ENCODE measurements around the gene TSPEAR. TPM values are rescaled to one million over a fixed set of nuclear protein-coding genes. Genes with fewer than 3 reads are reported as not detected.

TSPEAR gene
- total and polyA plus RNA-seq, 5 experiments from 2014 or later = 0.07 TPM; not detected in 4

- Mint-ChIP-seq H3K4me1 (peaks cover 0 to 4% (median under 1%) of the 10 kb centered on the region in 4 donors), H3K36me3 (no peaks in the 10 kb centered on the region), H3K27me3 (peaks cover 4 to 27% (median 12%) of the 10 kb centered on the region in 5 donors), H3K9me3 (no peaks in the 10 kb centered on the region), H3K4me3 (no peak overlapping the region), H3K27ac (peak overlapping the region in 1 of 10 donors; percentile 91)
- ATAC-seq (no peak), DNase-seq (peak in 1 of 10 donors; percentile 53)
- POLR2A ChIA-PET = no interaction called here
Observed at GRCh38 chr21:44751799-44752636, 40.6 kb upstream of the TSPEAR start.

GRCh38 chr21:44751186-44751798 lies 39.9 kb upstream of the TSPEAR start:
- no peak overlapping the region for H3K27ac Mint-ChIP-seq
- no peaks in the 10 kb centered on the region for H3K36me3 Mint-ChIP-seq
- no peak overlapping the region for H3K4me3 Mint-ChIP-seq
- POLR2A ChIA-PET = no interaction called here
- H3K27me3 Mint-ChIP-seq = peaks cover 4 to 27% (median 12%) of the 10 kb centered on the region in 5 donors
- DNase-seq = peak in 1 of 10 donors; percentile 63
- no peaks in the 10 kb centered on the region for H3K9me3 Mint-ChIP-seq
- ATAC-seq = no peak
- peaks cover 0 to 4% (median under 1%) of the 10 kb centered on the region in 4 donors for H3K4me1 Mint-ChIP-seq

- no peak for ATAC-seq
- Mint-ChIP-seq H3K27ac (peak overlapping the region in 3 of 10 donors; percentile 20 to 72 (median 59)), H3K27me3 (peaks cover 4 to 27% (median 12%) of the 10 kb centered on the region in 5 donors), H3K4me3 (no peak overlapping the region), H3K36me3 (no peaks in the 10 kb centered on the region), H3K4me1 (peaks cover 0 to 4% (median under 1%) of the 10 kb centered on the region in 4 donors), H3K9me3 (no peaks in the 10 kb centered on the region)
- no peak for DNase-seq
- POLR2A ChIA-PET = no interaction called here
Observed at GRCh38 chr21:44750675-44751025, 39.3 kb upstream of the TSPEAR start.

- Mint-ChIP-seq H3K27me3 (peaks cover 4 to 27% (median 12%) of the 10 kb centered on the region in 5 donors), H3K9me3 (no peaks in the 10 kb centered on the region), H3K36me3 (no peaks in the 10 kb centered on the region), H3K27ac (peak overlapping the region in 2 of 10 donors; percentile 59 to 72), H3K4me1 (peaks cover 0 to 2% (median under 1%) of the 10 kb centered on the region in 4 donors), H3K4me3 (no peak overlapping the region)
- DNase-seq = no peak
- no peak for ATAC-seq
- POLR2A ChIA-PET = no interaction called here
Observed at GRCh38 chr21:44749759-44750674, 38.6 kb upstream of the TSPEAR start.

- no peak for ATAC-seq
- POLR2A ChIA-PET = no interaction called here
- Mint-ChIP-seq H3K4me3 (no peak overlapping the region), H3K27ac (no peak overlapping the region), H3K4me1 (peaks cover 0 to 2% (median under 1%) of the 10 kb centered on the region in 4 donors), H3K36me3 (no peaks in the 10 kb centered on the region), H3K27me3 (peaks cover 4 to 27% (median 12%) of the 10 kb centered on the region in 5 donors), H3K9me3 (no peaks in the 10 kb centered on the region)
- DNase-seq = no peak
Observed at GRCh38 chr21:44749116-44749758, 37.9 kb upstream of the TSPEAR start.

- Mint-ChIP-seq H3K27me3 (peaks cover 4 to 27% (median 12%) of the 10 kb centered on the region in 5 donors), H3K36me3 (no peaks in the 10 kb centered on the region), H3K4me1 (peaks cover 0 to 2% (median under 1%) of the 10 kb centered on the region in 4 donors), H3K9me3 (no peaks in the 10 kb centered on the region), H3K27ac (no peak overlapping the region), H3K4me3 (no peak overlapping the region)
- DNase-seq (no peak), ATAC-seq (no peak)
- POLR2A ChIA-PET = no interaction called here
Observed at GRCh38 chr21:44748621-44749020, 37.2 kb upstream of the TSPEAR start.

GRCh38 chr21:44742418-44743153 lies 31.2 kb upstream of the TSPEAR start:
- Mint-ChIP-seq H3K27ac (peak overlapping the region in 8 of 10 donors; percentile 40 to 93 (median 65)), H3K9me3 (peaks cover 0 to 26% (median 2%) of the 10 kb centered on the region in 9 donors), H3K36me3 (peaks cover 0 to 8% (median 3%) of the 10 kb centered on the region in 3 donors), H3K4me3 (no peak overlapping the region), H3K27me3 (peaks cover 0 to under 1% (median 0%) of the 10 kb centered on the region in 5 donors), H3K4me1 (peaks cover 4 to 11% (median 6%) of the 10 kb centered on the region in 4 donors)
- POLR2A ChIA-PET = interaction anchor here (1.7 kb wide), 1 partner anchor 232 kb away, joined by 12 read pairs; no protein-coding TSS in a partner anchor
- ATAC-seq (peak in 1 of 2 donors; percentile 53), DNase-seq (peak in 3 of 10 donors; percentile 43 to 54 (median 46))

GRCh38 chr21:44741921-44742320 lies 30.5 kb upstream of the TSPEAR start:
- H3K4me3 Mint-ChIP-seq = no peak overlapping the region
- POLR2A ChIA-PET = interaction anchor here (1.7 kb wide), 1 partner anchor 231 kb away, joined by 12 read pairs; no protein-coding TSS in a partner anchor
- DNase-seq (no peak), ATAC-seq (no peak)
- peak overlapping the region in 2 of 10 donors; percentile 79 to 93 for H3K27ac Mint-ChIP-seq
- H3K27me3 Mint-ChIP-seq = no peaks in the 10 kb centered on the region
- peaks cover 0 to 32% (median 2%) of the 10 kb centered on the region in 9 donors for H3K9me3 Mint-ChIP-seq
- H3K36me3 Mint-ChIP-seq = peaks cover 0 to 9% (median 4%) of the 10 kb centered on the region in 3 donors
- H3K4me1 Mint-ChIP-seq = peaks cover 4 to 11% (median 7%) of the 10 kb centered on the region in 4 donors

GRCh38 chr21:44740742-44741141 lies 29.4 kb upstream of the TSPEAR start:
- Mint-ChIP-seq H3K27ac (peak overlapping the region in 4 of 10 donors; percentile 14 to 81 (median 40)), H3K27me3 (no peaks in the 10 kb centered on the region), H3K9me3 (peaks cover 0 to 32% (median 2%) of the 10 kb centered on the region in 9 donors), H3K4me3 (no peak overlapping the region), H3K36me3 (peaks cover 0 to 9% (median 4%) of the 10 kb centered on the region in 3 donors), H3K4me1 (peaks cover 4 to 11% (median 7%) of the 10 kb centered on the region in 4 donors)
- ATAC-seq = no peak
- no peak for DNase-seq
- POLR2A ChIA-PET = interaction anchor here (0.7 kb wide), 1 partner anchor 237 kb away, joined by 3 read pairs; no protein-coding TSS in a partner anchor

- peaks cover 4 to 11% (median 7%) of the 10 kb centered on the region in 4 donors for H3K4me1 Mint-ChIP-seq
- ATAC-seq (no peak), DNase-seq (no peak)
- peak overlapping the region in 3 of 10 donors; percentile 34 to 81 (median 48) for H3K27ac Mint-ChIP-seq
- H3K9me3 Mint-ChIP-seq = peaks cover 0 to 32% (median 2%) of the 10 kb centered on the region in 9 donors
- H3K27me3 Mint-ChIP-seq = no peaks in the 10 kb centered on the region
- POLR2A ChIA-PET = interaction anchor here (1.2 kb wide), 1 partner anchor 26 kb away, joined by 3 read pairs; no protein-coding TSS in a partner anchor
- peaks cover 0 to 9% (median 4%) of the 10 kb centered on the region in 3 donors for H3K36me3 Mint-ChIP-seq
- H3K4me3 Mint-ChIP-seq = no peak overlapping the region
Observed at GRCh38 chr21:44739316-44739715, 27.9 kb upstream of the TSPEAR start.

- Mint-ChIP-seq H3K27me3 (no peaks in the 10 kb centered on the region), H3K9me3 (peaks cover 0 to 32% (median 2%) of the 10 kb centered on the region in 9 donors), H3K27ac (peak overlapping the region in 1 of 10 donors; percentile 43), H3K4me1 (peaks cover 4 to 11% (median 7%) of the 10 kb centered on the region in 4 donors), H3K4me3 (no peak overlapping the region), H3K36me3 (peaks cover 0 to 9% (median 4%) of the 10 kb centered on the region in 3 donors)
- ATAC-seq (no peak), DNase-seq (no peak)
- POLR2A ChIA-PET = no interaction called here
Observed at GRCh38 chr21:44738621-44739020, 27.2 kb upstream of the TSPEAR start.

Measured in naive thymus-derived CD8-positive, alpha-beta T cell (primary cell).